HG03571 (cell line): Measurements from ENCODE around the gene LIN37.

ENCODE experiments used
- ATAC-seq: cut with Tn5 transposase; IDR thresholded peaks from one replicate; pipeline ENCODE4 v1.9.1; 2021; ENCODE audit not compliant: unreplicated experiment

Gene LIN37

DNA sequence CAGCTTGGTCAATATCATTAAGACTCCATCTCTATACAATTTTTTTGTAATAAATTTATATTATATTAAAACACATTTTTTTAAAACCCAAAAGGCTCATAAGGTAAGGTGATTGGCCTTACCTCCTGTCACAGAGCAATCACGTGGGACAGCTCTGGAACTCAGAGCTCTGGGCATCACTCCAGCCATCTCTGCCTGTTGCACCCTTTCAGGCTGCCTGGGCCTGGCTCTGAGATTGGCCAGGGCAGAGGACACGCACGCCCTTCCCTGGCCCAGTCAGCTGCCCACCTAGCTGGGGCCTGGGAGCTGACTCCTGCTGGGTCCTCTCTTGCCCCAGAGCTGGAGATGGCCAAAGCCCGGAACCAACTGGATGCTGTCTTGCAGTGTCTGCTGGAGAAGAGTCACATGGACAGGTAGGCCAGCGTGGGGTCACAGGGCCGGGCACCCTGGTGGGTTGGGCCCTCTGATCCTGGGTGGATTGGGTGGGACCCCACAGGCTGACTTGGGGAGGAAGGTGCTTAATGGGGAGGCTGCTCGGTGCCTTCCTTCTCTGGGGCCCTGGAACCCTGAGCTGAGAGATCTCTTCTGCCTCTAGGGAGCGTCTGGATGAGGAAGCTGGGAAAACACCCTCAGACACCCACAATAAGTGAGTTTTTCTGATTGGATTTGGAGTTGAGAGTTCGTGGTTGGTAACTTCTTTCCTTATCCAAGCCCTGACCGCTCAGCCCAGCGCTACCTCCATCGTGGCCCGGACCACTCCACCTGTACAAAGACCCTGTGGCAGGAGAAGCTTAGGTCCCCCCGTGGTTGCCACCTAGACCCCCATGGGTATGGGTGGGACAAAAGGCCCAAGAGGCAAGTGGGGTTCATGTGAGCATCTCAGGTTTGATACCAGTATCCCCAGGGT lies 3.7 kb downstream of the LIN37 start:
- ATAC-seq: no peak

- no peak for ATAC-seq
Measured at GRCh38 chr19:35752746-35753350, 4.5 kb downstream of the LIN37 start.

DNA sequence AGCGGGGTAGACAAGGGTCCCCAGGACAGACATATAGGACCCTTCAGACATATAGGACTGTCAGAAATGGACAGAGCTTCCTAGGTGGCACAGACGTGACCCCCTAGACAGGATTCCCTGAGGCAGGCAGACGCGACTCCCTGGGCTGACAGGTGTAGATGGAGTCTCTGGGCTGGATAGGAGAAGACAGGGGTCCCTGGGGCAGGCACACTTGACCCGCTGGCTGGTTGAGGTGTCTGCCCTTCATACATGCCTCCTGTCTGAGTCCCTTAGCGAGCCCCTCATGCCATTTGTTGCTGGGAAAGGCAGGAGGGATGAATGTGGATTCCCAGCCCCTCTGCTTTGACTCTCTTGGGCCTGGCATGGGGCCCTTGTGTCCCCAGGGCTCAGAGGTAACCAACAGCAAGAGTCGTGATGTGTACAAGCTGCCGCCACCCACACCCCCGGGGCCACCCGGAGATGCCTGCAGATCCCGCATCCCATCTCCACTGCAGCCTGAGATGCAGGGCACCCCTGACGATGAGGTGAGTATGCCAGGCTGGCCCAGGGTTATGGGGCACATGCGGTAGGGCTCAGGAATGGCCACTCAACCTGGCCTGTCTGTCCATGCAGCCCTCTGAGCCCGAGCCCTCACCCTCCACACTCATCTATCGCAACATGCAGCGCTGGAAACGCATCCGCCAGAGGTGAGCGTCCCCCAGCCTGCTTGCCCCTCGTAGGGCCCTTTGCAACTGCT lies 5.4 kb downstream of the LIN37 start:
- no peak for ATAC-seq

DNA sequence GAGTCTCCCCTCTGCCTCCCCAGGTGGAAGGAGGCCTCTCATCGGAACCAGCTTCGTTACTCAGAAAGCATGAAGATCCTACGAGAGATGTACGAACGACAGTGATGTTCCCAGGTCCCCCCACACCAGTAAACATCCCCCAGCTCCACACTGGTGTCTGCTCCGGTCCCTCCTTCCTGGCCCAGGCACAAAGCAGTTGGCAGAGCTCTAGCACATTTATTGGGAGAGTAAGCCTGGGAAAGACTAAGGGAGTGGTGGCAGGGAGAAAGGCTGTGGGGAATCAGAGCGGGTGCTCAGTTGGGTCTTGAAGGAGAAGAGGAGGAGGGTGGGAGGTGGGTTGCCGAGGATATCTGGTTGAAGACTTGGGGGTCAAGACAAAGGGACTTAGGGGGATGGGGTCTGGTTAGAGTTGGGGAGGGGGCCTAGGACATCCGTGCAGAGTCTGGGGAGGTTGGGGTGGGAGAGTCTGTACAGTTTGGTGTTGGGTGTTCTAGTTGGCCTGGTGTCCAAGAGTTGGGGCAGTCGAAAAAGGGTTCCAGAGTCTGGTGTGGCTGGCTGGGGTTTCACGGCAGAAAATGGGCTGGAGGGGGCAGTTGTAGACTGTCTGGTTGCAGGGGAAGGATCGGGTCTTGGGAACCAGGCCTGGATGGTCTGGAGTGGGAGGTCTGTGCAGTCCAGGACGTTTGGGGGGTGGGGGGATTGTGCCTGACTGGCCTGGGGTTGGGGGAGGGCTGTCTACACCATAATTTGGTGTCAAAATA lies 6.2 kb downstream of the LIN37 start:
- no peak for ATAC-seq

DNA sequence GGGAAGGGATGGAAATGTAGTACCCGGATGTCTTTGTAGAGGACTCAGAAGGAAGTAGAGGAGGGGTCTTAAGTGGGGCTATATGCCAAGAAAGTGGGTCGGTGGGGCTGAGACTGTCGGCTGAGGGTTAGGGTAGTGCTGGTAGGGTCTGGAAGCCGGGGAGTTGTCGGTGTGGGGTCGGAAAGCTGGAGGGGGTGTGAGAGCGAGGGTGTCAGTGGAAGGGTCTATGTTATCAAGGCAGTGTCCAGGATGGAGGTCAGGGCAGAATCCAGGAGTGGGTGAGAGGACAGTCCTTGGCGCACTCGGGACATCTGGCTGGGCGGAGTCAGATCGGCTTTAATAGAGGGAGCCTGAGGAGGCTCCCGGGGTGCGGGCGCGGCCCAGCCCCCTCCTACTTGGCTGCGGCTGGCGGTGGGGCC lies 6.8 kb downstream of the LIN37 start:
- no peak for ATAC-seq

DNA sequence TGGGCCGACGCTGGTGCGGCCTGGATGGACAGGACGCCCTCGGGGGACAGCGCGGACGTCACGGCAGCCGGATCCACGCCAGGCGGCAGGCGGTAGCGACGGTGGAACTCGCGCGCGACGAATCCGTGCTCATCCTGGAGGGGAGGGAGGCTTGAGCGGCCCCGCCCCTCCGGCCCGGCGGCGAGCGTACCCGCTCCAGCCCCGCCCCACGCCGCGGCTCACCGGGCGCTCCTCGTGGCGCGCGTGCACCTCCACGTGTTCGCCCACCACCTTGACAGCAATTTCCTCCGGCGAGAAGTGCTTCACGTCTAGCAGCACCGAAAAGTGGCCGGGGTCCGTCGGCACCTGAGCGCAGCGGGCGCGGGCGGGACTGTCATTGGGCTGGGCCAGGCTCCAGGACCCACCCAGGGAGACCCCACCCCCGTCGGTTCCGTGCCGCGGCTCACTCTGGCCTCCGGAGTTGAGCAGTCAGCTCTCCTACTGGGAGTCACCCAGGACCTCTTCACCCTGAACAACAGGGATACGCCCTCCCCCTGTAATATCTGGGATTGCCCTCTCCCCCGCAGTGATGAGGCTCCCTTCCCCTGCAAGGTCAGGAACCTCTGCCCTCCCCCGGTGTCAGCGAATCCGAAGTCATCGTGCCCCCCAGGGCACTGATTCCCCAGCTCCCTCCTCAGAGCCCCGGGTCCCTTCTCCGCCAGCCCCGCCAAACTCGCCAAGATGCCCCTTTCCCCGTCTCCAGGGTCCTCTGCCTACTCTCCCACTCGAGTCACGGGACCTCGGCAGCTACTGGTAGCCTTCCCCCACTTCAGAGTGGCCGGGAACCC lies 7.4 kb downstream of the LIN37 start:
- ATAC-seq: no peak

- no peak for ATAC-seq
Measured at GRCh38 chr19:35756377-35757230, 8.2 kb downstream of the LIN37 start, which contains the start of gene HSPB6. TSS of gene HSPB6 (minus strand) at chr19:35757029. CDS start at chr19:35757008, 21 bp downstream.

DNA sequence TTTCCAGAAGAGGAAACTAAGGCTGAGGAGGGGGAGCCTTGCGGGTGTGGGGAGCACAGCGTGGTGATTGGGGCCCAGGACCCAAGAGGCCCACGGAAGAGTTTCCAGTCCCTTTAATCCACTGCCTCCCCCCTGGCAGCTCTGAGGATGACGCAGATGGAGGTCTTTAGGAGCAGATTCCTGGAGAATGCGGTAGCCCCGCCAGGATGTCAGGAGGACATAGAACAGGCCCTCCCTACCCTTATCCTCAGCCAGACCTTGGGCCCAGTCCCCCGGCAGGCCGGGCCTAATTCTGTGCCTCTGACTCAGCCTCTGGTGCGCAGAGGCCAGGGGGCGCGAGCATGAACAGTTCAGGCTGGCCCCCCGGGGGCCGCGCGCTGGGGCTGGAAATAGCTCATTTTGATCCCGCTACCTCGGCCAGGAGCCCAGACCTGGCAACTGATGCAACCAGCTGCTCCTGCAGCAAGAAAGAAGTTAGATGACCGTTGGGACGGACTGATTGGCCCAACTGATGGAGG lies 8.9 kb downstream of the LIN37 start:
- no peak for ATAC-seq

DNA sequence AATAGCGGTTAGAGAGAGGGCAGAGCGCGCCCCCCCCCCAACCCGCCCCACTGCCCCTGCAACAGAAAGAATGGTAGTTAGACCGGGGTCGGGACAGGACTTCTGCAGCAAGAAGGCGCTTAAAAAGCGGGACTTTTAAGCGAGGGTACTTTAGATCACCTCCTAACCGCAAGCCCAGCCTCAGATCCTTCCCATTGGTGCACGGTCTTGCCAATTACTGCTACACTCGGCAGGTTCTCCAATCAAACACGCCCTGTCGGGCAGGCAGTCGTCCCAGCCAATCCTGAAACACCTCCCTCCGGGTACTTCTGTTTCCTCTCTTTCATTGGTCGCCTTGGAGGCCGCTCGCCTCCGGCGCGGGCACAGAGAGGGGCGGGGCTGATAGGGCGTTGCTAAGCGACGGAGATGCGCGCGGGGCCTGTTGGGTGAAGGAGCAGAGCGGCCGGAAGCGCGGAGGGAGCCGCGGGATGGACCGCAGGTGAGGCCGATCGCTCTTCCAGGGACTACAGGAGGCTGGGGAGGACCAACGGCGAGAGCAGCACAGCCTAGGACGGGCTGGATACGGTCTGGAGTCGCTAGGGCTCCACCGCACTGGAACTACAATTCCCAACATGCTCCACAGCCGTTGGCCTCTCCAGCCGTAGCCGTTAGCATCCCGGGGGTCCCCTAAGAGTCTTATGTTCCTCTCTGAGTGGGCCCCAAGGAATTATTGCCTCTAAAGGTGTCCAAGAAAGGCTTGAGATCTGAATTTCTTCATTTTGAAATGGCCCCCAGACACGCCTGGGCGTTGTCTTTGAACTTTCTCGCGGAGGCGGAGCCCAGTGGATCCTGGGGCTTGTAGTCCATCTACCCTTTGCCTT lies 9.6 kb downstream of the LIN37 start, which contains the start of gene PROSER3:
TSS of gene PROSER3 (plus strand) at position 428 of the 860 bp plus-strand sequence. CDS start at position 468, 40 bp downstream.
- peak; percentile 83 for ATAC-seq

- ATAC-seq: no peak
Measured at GRCh38 chr19:35759697-35760096, 11.3 kb downstream of the LIN37 start.

DNA sequence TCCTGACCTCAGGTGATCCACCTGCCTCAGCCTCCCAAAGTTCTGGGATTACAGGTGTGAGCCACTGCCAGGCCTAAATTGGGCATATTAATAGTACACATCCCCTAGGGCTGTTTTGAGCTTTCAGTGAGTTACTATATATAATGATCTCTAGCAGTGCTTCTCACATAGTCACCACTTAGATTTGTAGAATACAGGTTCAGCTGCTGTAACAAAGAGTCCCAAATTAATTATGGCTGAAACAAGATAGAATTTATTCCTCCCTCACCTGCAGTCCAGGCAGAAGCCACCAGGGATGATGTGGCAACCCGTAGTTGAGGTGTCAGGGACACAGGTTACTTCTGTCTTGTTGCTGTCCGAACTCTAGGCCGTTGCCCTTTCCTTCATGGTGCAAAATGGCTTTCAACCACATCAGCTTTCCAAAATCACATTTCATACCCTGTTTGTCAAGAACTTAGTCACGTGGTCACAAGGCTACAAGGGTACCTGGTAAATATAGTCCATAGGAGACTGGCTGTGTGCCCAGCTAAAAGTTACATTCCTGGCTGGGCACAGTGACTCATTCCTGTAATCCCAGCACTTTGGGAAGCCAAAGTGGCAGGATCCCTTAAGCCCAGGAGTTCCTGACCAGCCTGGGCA lies 12.5 kb downstream of the LIN37 start:
- no peak for ATAC-seq

DNA sequence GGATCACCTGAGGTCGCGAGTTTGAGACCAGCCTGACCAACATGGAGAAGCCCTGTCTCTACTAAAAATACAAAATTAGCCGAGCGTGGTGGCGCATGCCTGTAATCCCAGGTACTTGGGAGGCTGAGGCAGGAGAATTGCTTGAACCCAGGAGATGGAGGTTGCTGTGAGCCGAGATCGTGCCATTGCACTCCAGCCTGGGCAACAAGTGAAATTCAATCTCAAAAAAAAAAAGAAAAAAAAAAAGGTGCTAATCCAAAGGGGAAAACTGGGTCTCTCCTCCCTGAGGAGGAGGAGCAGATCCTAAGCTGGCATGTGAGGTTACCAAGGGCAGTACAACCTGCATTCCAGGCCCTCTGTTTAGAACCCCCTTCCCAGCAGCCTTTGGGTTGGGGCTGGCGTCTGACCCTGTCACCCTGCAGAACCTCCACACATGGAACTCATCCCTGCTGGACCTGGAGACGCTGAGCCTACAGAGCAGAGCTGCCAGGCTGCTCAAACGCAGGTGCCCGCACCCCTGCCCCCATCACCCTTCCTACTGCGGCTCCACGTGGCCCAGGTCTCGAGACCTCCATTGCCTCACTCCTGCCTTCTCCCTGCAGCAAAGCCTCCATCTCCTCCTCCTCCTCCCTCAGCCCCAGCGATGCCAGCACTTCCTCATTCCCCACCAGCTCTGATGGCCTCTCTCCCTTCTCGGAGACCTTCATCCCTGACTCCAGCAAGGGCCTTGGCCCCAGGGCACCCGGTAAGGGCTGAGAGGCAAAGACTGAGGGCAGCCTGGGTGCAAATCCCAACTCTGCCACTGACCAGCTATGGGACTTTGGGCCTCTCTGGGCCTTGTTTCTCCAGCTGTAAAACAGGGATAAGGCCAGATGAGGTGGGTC lies 16.3 kb downstream of the LIN37 start:
- no peak for ATAC-seq

DNA sequence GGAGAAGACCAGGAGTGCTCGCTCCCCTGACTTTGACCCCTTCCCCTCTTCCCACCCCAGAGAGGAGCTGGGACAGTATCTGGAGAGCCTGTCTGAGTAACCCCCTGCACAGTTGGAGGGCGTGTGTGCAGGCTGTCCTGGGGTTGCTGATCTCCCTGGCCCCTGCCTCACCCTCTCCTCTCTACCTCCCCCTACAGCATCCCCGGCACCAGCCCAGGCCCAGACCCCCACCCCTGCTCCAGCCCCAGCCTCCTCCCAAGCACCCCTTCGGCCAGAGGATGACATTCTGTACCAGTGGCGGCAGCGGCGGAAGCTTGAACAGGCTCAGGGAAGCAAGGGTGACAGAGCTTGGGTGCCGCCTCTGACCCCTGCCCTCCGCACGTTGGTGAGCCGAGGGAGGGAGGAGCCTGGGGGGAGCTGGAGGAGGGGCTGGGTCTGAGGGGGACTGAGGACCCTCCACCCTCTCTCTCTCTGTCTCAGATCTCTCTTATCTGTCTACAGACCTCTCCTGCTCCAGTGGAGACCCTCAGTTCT lies 18.3 kb downstream of the LIN37 start:
- no peak for ATAC-seq

DNA sequence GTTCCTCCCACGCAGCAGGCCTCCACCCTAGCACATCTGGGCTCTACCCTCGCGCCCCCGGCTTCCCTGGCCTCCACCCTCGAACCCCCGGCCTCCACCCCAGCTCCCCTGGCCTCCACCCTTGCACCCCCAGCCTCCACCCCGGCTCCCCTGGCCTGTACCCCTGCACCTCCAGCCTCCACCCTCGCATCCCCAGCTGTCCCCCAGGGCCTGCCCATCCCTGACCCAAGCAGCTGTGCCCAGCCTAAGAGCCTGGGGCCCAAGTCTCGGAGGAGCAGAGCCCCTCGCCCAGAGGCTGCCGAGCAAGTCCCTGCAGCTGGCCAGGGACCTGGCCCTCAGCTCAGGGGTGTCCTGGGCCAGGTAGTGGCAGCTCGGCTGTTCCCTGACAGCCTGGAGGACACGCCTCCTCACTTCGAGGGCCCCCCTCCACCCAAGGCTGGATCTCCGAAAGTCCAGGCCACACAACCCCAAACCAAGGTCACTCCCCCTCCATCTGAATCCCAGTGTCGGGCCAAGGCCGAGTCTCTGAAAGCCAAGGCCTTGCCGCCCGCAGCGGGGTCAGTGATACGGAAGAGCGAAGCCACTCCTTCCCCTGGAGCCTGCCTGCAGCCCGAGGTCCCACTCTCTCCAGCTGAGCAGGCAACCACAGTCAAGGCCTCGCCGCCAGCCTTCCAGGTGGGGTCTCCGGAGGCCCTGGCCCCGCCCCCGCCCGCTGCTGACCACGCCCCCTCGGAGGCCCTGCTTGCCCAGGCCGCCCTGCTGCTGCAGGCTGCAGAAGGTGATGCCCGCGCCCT lies 19.1 kb downstream of the LIN37 start:
- ATAC-seq: no peak

DNA sequence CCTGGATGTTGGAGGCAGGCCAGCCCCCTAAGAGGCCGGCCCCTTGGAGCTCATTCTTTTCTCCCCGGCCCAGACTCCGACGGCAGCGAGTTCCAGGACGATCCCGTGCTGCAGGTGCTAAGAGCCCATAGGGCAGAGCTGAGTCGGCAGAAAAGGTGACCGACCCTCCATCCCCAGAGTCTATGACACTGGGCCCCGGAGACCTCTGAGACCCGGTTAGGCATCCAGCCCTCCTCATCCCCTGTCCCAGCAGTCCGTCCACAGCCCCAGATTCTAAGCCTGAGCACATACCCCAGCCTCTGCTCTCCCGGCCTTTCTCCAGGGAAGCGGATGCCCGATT lies 19.7 kb downstream of the LIN37 start:
- no peak for ATAC-seq
